H1 (cell line): Measurements from ENCODE around the gene OSTC. TPM values are rescaled to one million over a fixed set of nuclear protein-coding genes. Genes with fewer than 3 reads are reported as not detected.
A peak's percentile ranks its signal among the peaks of the same experiment; 100 is the strongest.

ENCODE experiments used
- CTCF ChIA-PET: fragments of 300-600 bp; sonication (Branson Sonifier 250); formaldehyde crosslinking; loops from one replicate; lab custom pipeline; 2021; ENCODE audit not compliant: partially characterized antibody; lab: Charles Lee
- POLR2A ChIA-PET: fragments of 300-600 bp; sonication (Branson Sonifier 250); formaldehyde crosslinking; loops from one replicate; lab custom pipeline; 2021; ENCODE audit warnings: inconsistent platforms; ENCODE audit not compliant: partially characterized antibody; lab: Charles Lee
- DNase-seq, 2 experiments: peaks; one replicate each; pipeline versions ENCODE4 v3.0.0 to v3.0.0-alpha.2; 2010 to 2022; ENCODE audit warnings: low spot score in 2 of 2, low read depth in 1 of 2, mixed read lengths in 1 of 2
- FAIRE-seq: peaks from 2 replicates; lab custom pipeline; 2011; peaks lifted over from hg19 to GRCh38; lab: Jason Lieb, UNC
- H2AFZ ChIP-seq: 2 replicates; pipeline ENCODE4 v1.8.1; 2012; ENCODE audit warnings: low read length, inconsistent platforms
- H2AK5ac ChIP-seq: 2 replicates; pipeline ENCODE4 v1.6.1; 2013; ENCODE audit warnings: low read depth, low read length
- H2BK120ac ChIP-seq: replicated peaks from 2 replicates; pipeline ENCODE3; 2013; ENCODE audit warnings: low read depth, low read length, inconsistent platforms
- H2BK12ac ChIP-seq: 2 replicates; pipeline ENCODE4 v1.6.1; 2013; ENCODE audit warnings: low read depth, low read length
- H2BK15ac ChIP-seq: 2 replicates; pipeline ENCODE4 v1.6.1; 2013; ENCODE audit warnings: low read length
- H2BK20ac ChIP-seq: 2 replicates; pipeline ENCODE4 v1.6.1; 2013; ENCODE audit warnings: low read length
- H2BK5ac ChIP-seq: 2 replicates; pipeline ENCODE4 v1.6.1; 2013; ENCODE audit warnings: low read depth, low read length
- H3K14ac ChIP-seq: 2 replicates; pipeline ENCODE4 v1.6.1; 2013; ENCODE audit warnings: inconsistent platforms; ENCODE audit not compliant: insufficient read length
- H3K18ac ChIP-seq: 2 replicates; pipeline ENCODE4 v1.6.1; 2013; ENCODE audit warnings: low read length; ENCODE audit errors: extremely low read depth
- H3K23ac ChIP-seq: 2 replicates; pipeline ENCODE4 v1.6.1; 2013; ENCODE audit warnings: inconsistent platforms; ENCODE audit not compliant: insufficient read length
- H3K23me2 ChIP-seq: 2 replicates; pipeline ENCODE4 v1.6.1; 2013; ENCODE audit warnings: low read depth, low read length
- H3K27ac ChIP-seq: 2 replicates; pipeline ENCODE4 v1.6.1; 2011; ENCODE audit warnings: low read depth, low read length, inconsistent platforms
- H3K27me3 ChIP-seq, 4 experiments: replicated peaks in 1 of 4; 1 replicate in 1 of 4; 2 replicates in 3 of 4; pipeline versions ENCODE4 v1.6.1 to v1.8.1; 2011 to 2013; ENCODE audit warnings: low read length in 3 of 4, mild to moderate bottlenecking in 3 of 4, inconsistent platforms in 2 of 4, mixed read lengths in 2 of 4, moderate library complexity in 1 of 4; ENCODE audit not compliant: control insufficient read depth in 3 of 4, insufficient read depth in 3 of 4; ENCODE audit errors: extremely low read depth in 1 of 4
- H3K36me3 ChIP-seq, 4 experiments: 2 replicates each; pipeline versions ENCODE4 v1.6.1 to v1.8.1; 2011 to 2013; ENCODE audit warnings: mild to moderate bottlenecking in 4 of 4, low read length in 3 of 4, moderate library complexity in 2 of 4, control low read depth in 1 of 4, inconsistent platforms in 1 of 4; ENCODE audit not compliant: insufficient read depth in 4 of 4, control insufficient read depth in 2 of 4
- H3K4ac ChIP-seq: replicated peaks from 2 replicates; pipeline ENCODE3; 2013; ENCODE audit warnings: low read length, low read depth, mixed read lengths, inconsistent platforms; ENCODE audit not compliant: insufficient read length
- H3K4me1 ChIP-seq, 4 experiments: replicated peaks in 1 of 4; 1 replicate in 1 of 4; 2 replicates in 3 of 4; pipeline versions ENCODE4 v1.6.1 to v1.8.1; 2011 to 2013; ENCODE audit warnings: low read length in 3 of 4, inconsistent platforms in 2 of 4, mixed read lengths in 1 of 4; ENCODE audit not compliant: insufficient read depth in 4 of 4, control insufficient read depth in 3 of 4
- H3K4me2 ChIP-seq, 2 experiments: 2 replicates each; pipeline versions ENCODE4 v1.6.1 to v1.8.1; 2011 to 2013; ENCODE audit warnings: low read depth in 2 of 2, low read length in 2 of 2, control low read depth in 1 of 2, inconsistent platforms in 1 of 2, mild to moderate bottlenecking in 1 of 2; ENCODE audit not compliant: insufficient read depth in 1 of 2
- H3K4me3 ChIP-seq, 4 experiments: fragments of 200-600, 300-600 bp in 1 of 4; sonication (generic), shearing (Covaris generic), sonication (Bioruptor Twin) in 1 of 4; 2 replicates each; pipeline versions ENCODE4 v1.5.1 to v1.8.1; 2011 to 2016; ENCODE audit warnings: low read length in 4 of 4, low read depth in 3 of 4, control low read depth in 2 of 4, inconsistent platforms in 2 of 4, mild to moderate bottlenecking in 2 of 4, mixed read lengths in 1 of 4, moderate library complexity in 1 of 4; ENCODE audit not compliant: insufficient read depth in 2 of 4; ENCODE audit errors: extremely low read depth in 1 of 4
- H3K56ac ChIP-seq: replicated peaks from 2 replicates; pipeline ENCODE3; 2013; ENCODE audit warnings: low read depth, mild to moderate bottlenecking, mixed read lengths, low read length, inconsistent platforms; ENCODE audit not compliant: insufficient read length
- H3K79me1 ChIP-seq: 2 replicates; pipeline ENCODE4 v1.6.1; 2013; ENCODE audit warnings: low read depth, low read length, control low read depth
- H3K79me2 ChIP-seq, 2 experiments: 2 replicates each; pipeline versions ENCODE4 v1.6.1 to v1.8.1; 2012 to 2013; ENCODE audit warnings: low read length in 2 of 2, mild to moderate bottlenecking in 2 of 2, inconsistent platforms in 1 of 2; ENCODE audit not compliant: insufficient read depth in 2 of 2, control insufficient read depth in 1 of 2
- H3K9ac ChIP-seq, 4 experiments: replicated peaks in 1 of 4; 1 replicate in 1 of 4; 2 replicates in 3 of 4; pipeline versions ENCODE4 v1.6.1 to v1.8.1; 2011 to 2013; ENCODE audit warnings: low read depth in 3 of 4, low read length in 3 of 4, control low read depth in 2 of 4, mild to moderate bottlenecking in 2 of 4, moderate library complexity in 2 of 4, inconsistent platforms in 1 of 4; ENCODE audit errors: extremely low read depth in 1 of 4
- H3K9me3 ChIP-seq, 2 experiments: 2 replicates each; pipeline versions ENCODE4 v1.6.1 to v1.8.1; 2012 to 2013; ENCODE audit warnings: mild to moderate bottlenecking in 2 of 2, moderate library complexity in 2 of 2, control low read depth in 1 of 2, inconsistent platforms in 1 of 2, low read depth in 1 of 2, low read length in 1 of 2, mixed read lengths in 1 of 2; ENCODE audit not compliant: insufficient read depth in 2 of 2
- H4K20me1 ChIP-seq, 2 experiments: replicated peaks in 1 of 2; 2 replicates each; pipeline versions ENCODE3 to v1.8.1; 2011 to 2013; ENCODE audit warnings: inconsistent platforms in 2 of 2, low read length in 2 of 2, mild to moderate bottlenecking in 1 of 2; ENCODE audit not compliant: insufficient read depth in 2 of 2, control insufficient read depth in 1 of 2
- H4K5ac ChIP-seq: 2 replicates; pipeline ENCODE4 v1.6.1; 2013; ENCODE audit warnings: low read length, low read depth, mixed read lengths, inconsistent platforms; ENCODE audit not compliant: insufficient read length
- H4K8ac ChIP-seq: 2 replicates; pipeline ENCODE4 v1.8.0; 2013; ENCODE audit warnings: mild to moderate bottlenecking, moderate library complexity, low read length, inconsistent platforms; ENCODE audit not compliant: insufficient read depth; ENCODE audit errors: extremely low read depth
- H4K91ac ChIP-seq: replicated peaks from 2 replicates; pipeline ENCODE3; 2013; ENCODE audit warnings: low read length, mixed read lengths, inconsistent platforms; ENCODE audit not compliant: insufficient read length
- EGR1 ChIP-seq: IDR thresholded peaks from 2 replicates; pipeline ENCODE4 v1.6.1; 2011; ENCODE audit warnings: low read depth, low read length, borderline replicate concordance
- FOSL1 ChIP-seq: IDR thresholded peaks from 2 replicates; pipeline ENCODE4 v1.6.1; 2011; ENCODE audit warnings: mild to moderate bottlenecking, low read depth, low read length, moderate library complexity; ENCODE audit not compliant: insufficient read depth
- JUN ChIP-seq: IDR thresholded peaks from 2 replicates; pipeline ENCODE4 v1.6.1; 2011; ENCODE audit warnings: low read depth, mild to moderate bottlenecking, improper control_type of control experiment, low read length
- KDM1A ChIP-seq: fragments of 200-600, 300-600 bp; sonication (generic); IDR thresholded peaks from 2 replicates; pipeline ENCODE4 v1.7.1; 2016; ENCODE audit warnings: mild to moderate bottlenecking, low read length, borderline replicate concordance
- MAFK ChIP-seq: IDR thresholded peaks from 2 replicates; pipeline ENCODE4 v1.6.1; 2012; ENCODE audit warnings: low read depth, mild to moderate bottlenecking, improper control_type of control experiment, low read length
- POLR2AphosphoS5 ChIP-seq: IDR thresholded peaks from 2 replicates; pipeline ENCODE4 v1.6.1; 2011; ENCODE audit warnings: low read depth, low read length
- RAD21 ChIP-seq, 2 experiments: IDR thresholded peaks in 1 of 2; conservative IDR thresholded peaks in 1 of 2; 2 replicates each; pipeline ENCODE4 v1.6.1; 2011; ENCODE audit warnings: low read depth in 2 of 2, low read length in 2 of 2, improper control_type of control experiment in 1 of 2, inconsistent platforms in 1 of 2, mild to moderate bottlenecking in 1 of 2, moderate library complexity in 1 of 2
- WGBS, 2 experiments: shearing (Covaris generic) in 1 of 2; methylation state at CpG; one replicate each; pipeline versions ENCODE4 v1.1.6 to v1.1.7; 2013 to 2015; ENCODE audit warnings: low lambda C conversion rate in 2 of 2, mixed read lengths in 2 of 2, inconsistent platforms in 1 of 2, low coverage in 1 of 2, missing lambda C conversion rate in 1 of 2; ENCODE audit not compliant: insufficient replicate concordance in 2 of 2, insufficient coverage in 1 of 2, insufficient read length in 1 of 2; ENCODE audit errors: extremely low coverage in 1 of 2, missing lambda C conversion rate in 1 of 2; 5-methylcytosine and 5-hydroxymethylcytosine counted together
- polyA plus RNA-seq, 7 experiments: library from polyadenylated mRNA; depleted of rRNA in 3 of 7; stranded (reverse) in 5 of 7; unstranded in 2 of 7; fragments of >200 nt in 5 of 7; fragments of 200-250 nt in 2 of 7; gene quantifications; 1 replicate in 5 of 7; 2 replicates in 1 of 7; 4 replicates in 1 of 7; pipeline versions ENCODE4 v1.2.1 to v1.2.3, GENCODE V29; 2011 to 2013; ENCODE audit warnings: missing spikeins in 2 of 7, mixed read lengths in 2 of 7
- total RNA-seq: library from RNA; stranded (reverse); fragmentation: NEBNext Ultra II Directional; extraction: Animal tissue kit (Norgen Biotek cat#: 25700); gene quantifications from 2 replicates; pipeline ENCODE4 v1.2.1, GENCODE V29; 2021
- TF ChIP-seq, protein P1 (sequence below): IDR thresholded peaks from 2 replicates; pipeline ENCODE4 v1.6.1; 2012; ENCODE audit warnings: low read length, inconsistent platforms
- TF ChIP-seq, protein P2 (sequence below), 3 experiments: IDR thresholded peaks; 1 replicate in 2 of 3; 2 replicates in 1 of 3; pipeline versions ENCODE4 v1.5.1 to v1.6.1; 2011; ENCODE audit warnings: low read length in 3 of 3, mild to moderate bottlenecking in 3 of 3, inconsistent platforms in 2 of 3, low read depth in 1 of 3, moderate library complexity in 1 of 3; ENCODE audit not compliant: insufficient read depth in 1 of 3; ENCODE audit errors: control extremely low read depth in 1 of 3

The OSTC gene
- total and polyA plus RNA-seq, 2 of the 8 experiments (the other 6 are each of a cell fraction or from before 2014, with no cell fraction given), result 165 to 176 TPM

DNA sequence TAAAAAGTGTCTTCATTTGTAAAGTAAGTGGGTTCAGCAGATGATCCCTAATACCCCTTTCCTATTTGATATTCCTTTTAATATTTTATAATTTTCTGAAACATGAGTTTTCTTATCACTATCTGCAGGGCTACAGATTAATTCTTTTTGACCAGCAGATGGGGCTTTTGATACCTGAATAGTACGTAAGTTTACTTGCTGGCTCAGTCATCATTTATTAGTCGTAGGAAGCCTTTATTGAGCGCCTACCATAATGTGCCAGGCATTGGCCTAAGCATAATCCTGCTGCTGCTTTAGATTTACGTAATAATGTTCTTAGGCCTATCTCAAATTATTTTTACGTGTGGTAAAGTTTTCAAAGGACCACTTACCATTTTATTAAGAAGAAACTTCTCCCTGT is 33.1 kb downstream of the OSTC start:
- no peaks in the 10 kb centered on the region for H4K20me1 ChIP-seq
- DNase-seq, result no peak
- no peaks in the 10 kb centered on the region for H3K23me2 ChIP-seq
- no peak overlapping the region for H4K8ac ChIP-seq
- H2BK120ac ChIP-seq, result no peak overlapping the region
- H2BK12ac ChIP-seq, result no peak overlapping the region
- no peak overlapping the region for H2BK20ac ChIP-seq
- CTCF ChIA-PET, result interaction anchor here (0.7 to 2.6 kb wide), 9 partner anchors 11 to 722 kb away, joined by 3 to 8 read pairs (median 3); no protein-coding TSS in a partner anchor
- H3K9me3 ChIP-seq, result no peaks in the 10 kb centered on the region
- no peak overlapping the region for H3K14ac ChIP-seq
- H3K79me1 ChIP-seq, result no peaks in the 10 kb centered on the region; the same call in 1 of the 2 replicates
- H3K27me3 ChIP-seq, result no peaks in the 10 kb centered on the region
- H3K18ac ChIP-seq, result no peak overlapping the region
- no peak overlapping the region for H3K4ac ChIP-seq
- no peak overlapping the region for H2BK15ac ChIP-seq
- no peaks in the 10 kb centered on the region for H3K79me2 ChIP-seq
- H3K4me3 ChIP-seq, result no peak overlapping the region
- H3K23ac ChIP-seq, result no peak overlapping the region
- no peak overlapping the region for H2BK5ac ChIP-seq
- no peaks in the 10 kb centered on the region for H3K4me1 ChIP-seq
- POLR2A ChIA-PET, result no interaction called here
- no peak overlapping the region for H2AFZ ChIP-seq
- H3K4me2 ChIP-seq, result no peak overlapping the region
- H3K56ac ChIP-seq, result no peak overlapping the region
- WGBS, 2 experiments, result 57% methylated on average over 5 of the region's 5 CpGs; no CpG with 5 or more reads in 1 of the 2 experiments
- no peak overlapping the region for H4K5ac ChIP-seq
- no peak overlapping the region for H3K27ac ChIP-seq
- no peaks in the 10 kb centered on the region for H3K36me3 ChIP-seq
- FAIRE-seq, result peak; percentile 70
- no peak overlapping the region for H2AK5ac ChIP-seq
- no peak overlapping the region for H3K9ac ChIP-seq
- no peak overlapping the region for H4K91ac ChIP-seq
- TF ChIP-seq EGR1, result no peak
- TF ChIP-seq, protein P1, sequence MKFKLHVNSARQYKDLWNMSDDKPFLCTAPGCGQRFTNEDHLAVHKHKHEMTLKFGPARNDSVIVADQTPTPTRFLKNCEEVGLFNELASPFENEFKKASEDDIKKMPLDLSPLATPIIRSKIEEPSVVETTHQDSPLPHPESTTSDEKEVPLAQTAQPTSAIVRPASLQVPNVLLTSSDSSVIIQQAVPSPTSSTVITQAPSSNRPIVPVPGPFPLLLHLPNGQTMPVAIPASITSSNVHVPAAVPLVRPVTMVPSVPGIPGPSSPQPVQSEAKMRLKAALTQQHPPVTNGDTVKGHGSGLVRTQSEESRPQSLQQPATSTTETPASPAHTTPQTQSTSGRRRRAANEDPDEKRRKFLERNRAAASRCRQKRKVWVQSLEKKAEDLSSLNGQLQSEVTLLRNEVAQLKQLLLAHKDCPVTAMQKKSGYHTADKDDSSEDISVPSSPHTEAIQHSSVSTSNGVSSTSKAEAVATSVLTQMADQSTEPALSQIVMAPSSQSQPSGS, result no peak
- no peak for TF ChIP-seq POLR2AphosphoS5
- TF ChIP-seq RAD21 (IDR thresholded peaks at IDR 0.05 in 1 of 2, conservative IDR thresholded peaks at IDR 0.05 in 1 of 2; ENCODE audit: low read depth in 2 of 2, low read length in 2 of 2), result peak; percentile 62
- TF ChIP-seq FOSL1, result no peak
- TF ChIP-seq, protein P2, sequence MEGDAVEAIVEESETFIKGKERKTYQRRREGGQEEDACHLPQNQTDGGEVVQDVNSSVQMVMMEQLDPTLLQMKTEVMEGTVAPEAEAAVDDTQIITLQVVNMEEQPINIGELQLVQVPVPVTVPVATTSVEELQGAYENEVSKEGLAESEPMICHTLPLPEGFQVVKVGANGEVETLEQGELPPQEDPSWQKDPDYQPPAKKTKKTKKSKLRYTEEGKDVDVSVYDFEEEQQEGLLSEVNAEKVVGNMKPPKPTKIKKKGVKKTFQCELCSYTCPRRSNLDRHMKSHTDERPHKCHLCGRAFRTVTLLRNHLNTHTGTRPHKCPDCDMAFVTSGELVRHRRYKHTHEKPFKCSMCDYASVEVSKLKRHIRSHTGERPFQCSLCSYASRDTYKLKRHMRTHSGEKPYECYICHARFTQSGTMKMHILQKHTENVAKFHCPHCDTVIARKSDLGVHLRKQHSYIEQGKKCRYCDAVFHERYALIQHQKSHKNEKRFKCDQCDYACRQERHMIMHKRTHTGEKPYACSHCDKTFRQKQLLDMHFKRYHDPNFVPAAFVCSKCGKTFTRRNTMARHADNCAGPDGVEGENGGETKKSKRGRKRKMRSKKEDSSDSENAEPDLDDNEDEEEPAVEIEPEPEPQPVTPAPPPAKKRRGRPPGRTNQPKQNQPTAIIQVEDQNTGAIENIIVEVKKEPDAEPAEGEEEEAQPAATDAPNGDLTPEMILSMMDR (IDR thresholded peaks at IDR 0.05; ENCODE audit: control extremely low read depth in 1 of 3, insufficient read depth in 1 of 3, low read depth in 1 of 3, low read length in 3 of 3), result peak in 2 of 3 experiments; percentile 24 to 36; a peak in 2 of 4 replicates
- peak; percentile 21; the same call in 1 of the 2 replicates for TF ChIP-seq MAFK
- no peak for TF ChIP-seq KDM1A
- TF ChIP-seq JUN, result no peak
